Fibroblast of lung (primary cell): ENCODE measurements around the gene C1orf141. TPM values are rescaled to one million over a fixed set of nuclear protein-coding genes. Genes with fewer than 3 reads are reported as not detected.

Source experiments
- DNase-seq, 2 donors: peaks; one replicate each; pipeline versions ENCODE4 v3.0.0 to v3.0.0-alpha.2; 2010; ENCODE audit warnings: low read depth in 2 of 2
- H2AFZ ChIP-seq: 2 replicates; pipeline ENCODE4 v1.5.1; 2012; ENCODE audit warnings: low read length, control low read depth, inconsistent platforms
- H3K27ac ChIP-seq: 2 replicates; pipeline ENCODE4 v1.5.1; 2011; ENCODE audit warnings: low read length, control low read depth; ENCODE audit not compliant: insufficient read depth
- H3K27me3 ChIP-seq: 2 replicates; pipeline ENCODE4 v1.5.1; 2011; ENCODE audit warnings: mild to moderate bottlenecking, low read length; ENCODE audit not compliant: control insufficient read depth, insufficient read depth
- H3K36me3 ChIP-seq: 2 replicates; pipeline ENCODE4 v1.5.1; 2011; ENCODE audit warnings: low read length; ENCODE audit not compliant: control insufficient read depth, insufficient read depth
- H3K4me1 ChIP-seq: 2 replicates; pipeline ENCODE4 v1.5.1; 2011; ENCODE audit warnings: low read length; ENCODE audit not compliant: control insufficient read depth, insufficient read depth; ENCODE audit errors: extremely low read depth
- H3K4me2 ChIP-seq: 2 replicates; pipeline ENCODE4 v1.5.1; 2011; ENCODE audit warnings: low read length, control low read depth; ENCODE audit not compliant: insufficient read depth; ENCODE audit errors: extremely low read depth
- H3K4me3 ChIP-seq, 4 experiments: fragments of 200-600 bp in 1 of 4; sonication (generic) in 1 of 4; replicated peaks in 1 of 4; 2 replicates each; pipeline ENCODE4 v1.5.1; 2011 to 2016; ENCODE audit warnings: low read length in 4 of 4, low read depth in 3 of 4, mild to moderate bottlenecking in 3 of 4, control low read depth in 2 of 4, inconsistent platforms in 1 of 4, mixed read lengths in 1 of 4; ENCODE audit not compliant: insufficient read depth in 1 of 4; ENCODE audit errors: control extremely low read depth in 1 of 4
- H3K79me2 ChIP-seq: 2 replicates; pipeline ENCODE4 v1.5.1; 2012; ENCODE audit warnings: mild to moderate bottlenecking, low read length, inconsistent platforms; ENCODE audit not compliant: control insufficient read depth, insufficient read depth
- H3K9ac ChIP-seq: 2 replicates; pipeline ENCODE4 v1.5.1; 2011; ENCODE audit warnings: mild to moderate bottlenecking, low read length, control low read depth; ENCODE audit not compliant: insufficient read depth
- H3K9me3 ChIP-seq: 2 replicates; pipeline ENCODE4 v1.5.1; 2012; ENCODE audit warnings: low read depth, low read length; ENCODE audit not compliant: control insufficient read depth, insufficient read depth
- H4K20me1 ChIP-seq: 2 replicates; pipeline ENCODE4 v1.5.1; 2011; ENCODE audit warnings: low read length; ENCODE audit not compliant: control insufficient read depth, insufficient read depth; ENCODE audit errors: extremely low read depth
- CTCF ChIP-seq, 2 donors: IDR thresholded peaks in 1 of 2; conservative IDR thresholded peaks in 1 of 2; 1 replicate in 1 of 2; 2 replicates in 1 of 2; pipeline ENCODE4 v1.5.1; 2011 to 2012; ENCODE audit warnings: low read length in 2 of 2, control low read depth in 1 of 2, inconsistent platforms in 1 of 2, low read depth in 1 of 2, mild to moderate bottlenecking in 1 of 2
- EZH2 ChIP-seq: IDR thresholded peaks from 2 replicates; pipeline ENCODE4 v1.5.1; 2012; ENCODE audit warnings: low read length, control low read depth, mild to moderate bottlenecking; ENCODE audit errors: missing control alignments
- polyA plus RNA-seq, 2 donors: library from polyadenylated mRNA; depleted of rRNA in 1 of 2; stranded (reverse) in 1 of 2; unstranded in 1 of 2; fragments of >200 nt; gene quantifications; 2 replicates each; pipeline ENCODE4 v1.2.1, GENCODE V29; 2011 to 2012; ENCODE audit warnings: missing spikeins in 1 of 2
- total RNA-seq: library from RNA; depleted of rRNA; stranded (reverse); fragments of >200 nt; gene quantifications from 2 replicates; pipeline ENCODE4 v1.2.1, GENCODE V29; 2014

The C1orf141 gene
- total and polyA plus RNA-seq, 2 donors (not counting 1 experiment from before 2014, with no cell fraction given) = not detected

- H3K27me3 ChIP-seq = no peaks in the 10 kb centered on the region
- H3K9ac ChIP-seq = peak within 1 kb of the TSS; percentile 89
- H3K4me1 ChIP-seq = peaks cover 4% of the 10 kb centered on the region
- no peaks in the 10 kb centered on the region for H3K36me3 ChIP-seq
- H3K27ac ChIP-seq = peak within 1 kb of the TSS; percentile 88
- H4K20me1 ChIP-seq = no peaks in the 10 kb centered on the region
- peak; percentile 63 to 65 for DNase-seq
- peak within 1 kb of the TSS; percentile 91 to 97 (median 94) for H3K4me3 ChIP-seq
- peaks cover 24% of the 10 kb centered on the region for H3K79me2 ChIP-seq
- H2AFZ ChIP-seq = peak within 1 kb of the TSS; percentile 90
- no peaks in the 10 kb centered on the region for H3K9me3 ChIP-seq
- TF ChIP-seq CTCF (conservative IDR thresholded peaks at IDR 0.05 in 1 of 2, IDR thresholded peaks at IDR 0.05 in 1 of 2; ENCODE audit: low read depth in 1 of 2, low read length in 2 of 2) (no peak), EZH2 (no peak)
- H3K4me2 ChIP-seq = peak within 1 kb of the TSS; percentile 88
These were observed 80.7 kb downstream of the C1orf141 start, which contains the start of gene SLC35D1 for GRCh38 chr1:67053785-67054772. TSS of gene SLC35D1 (minus strand) at chr1:67054148. CDS start at chr1:67054013, 135 bp downstream.

- no peaks in the 10 kb centered on the region for H3K9me3 ChIP-seq
- peak overlapping the region; percentile 88 for H3K27ac ChIP-seq
These were observed 81.3 kb downstream of the C1orf141 start for GRCh38 chr1:67053535-67053784.

More at GRCh38 chr1:67053535-67053784, 81.3 kb downstream of the C1orf141 start:
- Histone ChIP-seq H4K20me1 (no peaks in the 10 kb centered on the region), H3K27me3 (no peaks in the 10 kb centered on the region), H3K79me2 (peaks cover 24% of the 10 kb centered on the region), H3K4me2 (peak overlapping the region; percentile 88), H3K36me3 (no peaks in the 10 kb centered on the region), H3K4me1 (peaks cover 2% of the 10 kb centered on the region), H2AFZ (peak overlapping the region; percentile 90), H3K4me3 (peak overlapping the region; percentile 91 to 97 (median 94)), H3K9ac (peak overlapping the region; percentile 89)
- TF ChIP-seq CTCF (conservative IDR thresholded peaks at IDR 0.05 in 1 of 2, IDR thresholded peaks at IDR 0.05 in 1 of 2; ENCODE audit: low read depth in 1 of 2, low read length in 2 of 2) (no peak), EZH2 (no peak)
- no peak for DNase-seq
